ENCODE data around the gene ZDHHC14.

ZDHHC14 gene

GRCh38 chr6:157538168-157538567, 157.2 kb downstream of the ZDHHC14 start:
- no peak overlapping the region for H3K4me3 ChIP-seq (ENCODE audit: low read length)
- no peak for TF ChIP-seq CTCF (conservative IDR thresholded peaks at IDR 0.05; ENCODE audit: low read depth, low read length)
- DNase-seq (ENCODE audit: low read depth), result no peak

GRCh38 chr6:157538698-157539097, 157.7 kb downstream of the ZDHHC14 start:
- no peak for TF ChIP-seq CTCF (conservative IDR thresholded peaks at IDR 0.05; ENCODE audit: low read depth, low read length)
- no peak overlapping the region for H3K4me3 ChIP-seq (ENCODE audit: low read length)
- no peak for DNase-seq (ENCODE audit: low read depth)

GRCh38 chr6:157539421-157539822, 158.4 kb downstream of the ZDHHC14 start:
- TF ChIP-seq CTCF (conservative IDR thresholded peaks at IDR 0.05; ENCODE audit: low read depth, low read length), result no peak
- DNase-seq (ENCODE audit: low read depth), result no peak
- H3K4me3 ChIP-seq (ENCODE audit: low read length), result no peak overlapping the region

GRCh38 chr6:157539900-157540752, 159.1 kb downstream of the ZDHHC14 start:
- no peak overlapping the region for H3K4me3 ChIP-seq (ENCODE audit: low read length)
- DNase-seq (ENCODE audit: low read depth), result no peak
- no peak for TF ChIP-seq CTCF (conservative IDR thresholded peaks at IDR 0.05; ENCODE audit: low read depth, low read length)

GRCh38 chr6:157541618-157542413, 160.8 kb downstream of the ZDHHC14 start:
- DNase-seq (ENCODE audit: low read depth), result no peak
- no peak for TF ChIP-seq CTCF (conservative IDR thresholded peaks at IDR 0.05; ENCODE audit: low read depth, low read length)
- H3K4me3 ChIP-seq (ENCODE audit: low read length), result no peak overlapping the region

- no peak for TF ChIP-seq CTCF (conservative IDR thresholded peaks at IDR 0.05; ENCODE audit: low read depth, low read length)
- no peak for DNase-seq (ENCODE audit: low read depth)
- H3K4me3 ChIP-seq (ENCODE audit: low read length), result no peak overlapping the region
Measured at GRCh38 chr6:157542414-157543160, 161.6 kb downstream of the ZDHHC14 start.

Data from retinal pigment epithelial cell (primary cell).